HepG2 (cell line): ENCODE data around the gene TBX5. TPM values are rescaled to one million over a fixed set of nuclear protein-coding genes. Genes with fewer than 3 reads are reported as not detected.
"Not testable (repeated sequence)": the region's sequence is repeated elsewhere in the genome, so short reads cannot be mapped to it uniquely, and the experiment has no call there.

ENCODE experiments used
- ATAC-seq: fragments of 200-7000 bp; cut with Tn5 transposase; 3 replicates; pipeline ENCODE4 v1.9.1; 2020; ENCODE audit warnings: mild to moderate bottlenecking, moderate library complexity
- BruUV-seq: library from RNA; stranded (reverse); fragments of 400-500 nt; replicated peaks from 2 replicates; lab custom pipeline; 2021; lab: Mats Ljungman, UMichigan
- CTCF ChIA-PET: fragments of 300-600 bp; formaldehyde crosslinking; extraction: SDS; loops from one replicate; lab custom pipeline; 2021; ENCODE audit warnings: low total read pairs, inconsistent platforms, low intra/inter-chr PET ratio; lab: Yijun Ruan, JAX
- POLR2A ChIA-PET: fragments of 350-600 bp; sonication (Branson Sonifier 250); formaldehyde crosslinking; loops from one replicate; lab custom pipeline; 2020; ENCODE audit warnings: antibody characterized with exemption, inconsistent platforms; lab: Yijun Ruan, JAX
- DNase-seq: peaks from one replicate; pipeline ENCODE4 v3.0.0-alpha.2; 2015; ENCODE audit warnings: low spot score
- FAIRE-seq: peaks from 3 replicates; lab custom pipeline; 2011; peaks lifted over from hg19 to GRCh38; lab: Jason Lieb, UNC
- H2AFZ ChIP-seq: one replicate; pipeline ENCODE4 v1.6.1; 2011; ENCODE audit warnings: low read length, inconsistent platforms
- H3K27ac ChIP-seq: fragments of 300-600 bp; 3 replicates; pipeline ENCODE4 v1.8.0; 2011; ENCODE audit warnings: mixed run types, mild to moderate bottlenecking, mixed read lengths, low read length, inconsistent platforms; ENCODE audit not compliant: insufficient read depth; ENCODE audit errors: extremely low read length
- H3K27me3 ChIP-seq, 2 experiments: fragments of 200-600 bp in 1 of 2; 2 replicates in 1 of 2; 3 replicates in 1 of 2; pipeline versions ENCODE4 v1.6.0 to v1.8.0; 2011; ENCODE audit warnings: low read length in 2 of 2, mild to moderate bottlenecking in 2 of 2, moderate library complexity in 2 of 2, inconsistent platforms in 1 of 2; ENCODE audit not compliant: insufficient read depth in 2 of 2, control insufficient read depth in 1 of 2
- H3K36me3 ChIP-seq, 2 experiments: fragments of 200-600 bp in 1 of 2; replicated peaks in 1 of 2; 2 replicates in 1 of 2; 3 replicates in 1 of 2; pipeline versions ENCODE4 v1.5.1 to v1.8.0; 2011; ENCODE audit warnings: low read length in 2 of 2, inconsistent platforms in 1 of 2; ENCODE audit not compliant: insufficient read depth in 2 of 2, control insufficient read depth in 1 of 2
- H3K4me1 ChIP-seq: 2 replicates; pipeline ENCODE4 v1.5.1; 2012; ENCODE audit warnings: low read length, inconsistent platforms; ENCODE audit not compliant: insufficient read depth
- H3K4me2 ChIP-seq: 2 replicates; pipeline ENCODE4 v1.6.0; 2011; ENCODE audit warnings: low read depth, low read length, inconsistent platforms
- H3K4me3 ChIP-seq, 3 experiments: fragments of 200-600 bp in 1 of 3; sonication (generic), shearing (Covaris generic) in 1 of 3; replicated peaks in 1 of 3; 2 replicates each; pipeline ENCODE4 v1.5.1; 2011 to 2016; ENCODE audit warnings: low read length in 3 of 3, inconsistent platforms in 2 of 3, low read depth in 2 of 3, mild to moderate bottlenecking in 2 of 3, control low read depth in 1 of 3, mixed read lengths in 1 of 3; ENCODE audit not compliant: insufficient read depth in 1 of 3
- H3K79me2 ChIP-seq: one replicate; pipeline ENCODE4 v1.6.1; 2011; ENCODE audit warnings: low read length, inconsistent platforms; ENCODE audit not compliant: insufficient read depth
- H3K9ac ChIP-seq: 2 replicates; pipeline ENCODE4 v1.6.0; 2011; ENCODE audit warnings: mild to moderate bottlenecking, low read depth, low read length, inconsistent platforms; ENCODE audit not compliant: insufficient read depth
- H3K9me3 ChIP-seq: 2 replicates; pipeline ENCODE4 v1.5.1; 2012; ENCODE audit warnings: mild to moderate bottlenecking, low read length
- H4K20me1 ChIP-seq: 2 replicates; pipeline ENCODE4 v1.6.0; 2011; ENCODE audit warnings: inconsistent platforms, mild to moderate bottlenecking, low read length, moderate library complexity; ENCODE audit not compliant: insufficient read depth
- CBX2 ChIP-seq, 2 experiments: fragments of 200-600 bp in 1 of 2; sonication (generic); formaldehyde crosslinking in 1 of 2; IDR thresholded peaks; 2 replicates each; pipeline versions ENCODE4 v1.7.0 to v1.8.1; 2018 to 2022; ENCODE audit warnings: low read depth in 2 of 2, low read length in 1 of 2, mild to moderate bottlenecking in 1 of 2, missing genetic modification reagents in 1 of 2
- ELF4 ChIP-seq: sonication (generic); formaldehyde crosslinking; IDR thresholded peaks from 2 replicates; pipeline ENCODE4 v1.5.0; 2020; ENCODE audit warnings: missing genetic modification reagents, mild to moderate bottlenecking, moderate library complexity, borderline replicate concordance
- JUNB ChIP-seq: sonication (generic); formaldehyde crosslinking; IDR thresholded peaks from 2 replicates; pipeline ENCODE4 v1.8.0; 2022; ENCODE audit warnings: missing genetic modification reagents, mild to moderate bottlenecking, borderline replicate concordance
- KDM2A ChIP-seq: sonication (generic); formaldehyde crosslinking; IDR thresholded peaks from 2 replicates; pipeline ENCODE4 v1.4.0; 2020; ENCODE audit warnings: low read depth, missing genetic modification reagents, borderline replicate concordance
- KLF11 ChIP-seq: IDR thresholded peaks from 2 replicates; pipeline ENCODE4 v1.6.1; 2016; ENCODE audit warnings: missing compliant biosample characterization
- MEF2D ChIP-seq: sonication (generic); formaldehyde crosslinking; IDR thresholded peaks from 2 replicates; pipeline ENCODE4 v1.5.1; 2020; ENCODE audit warnings: mild to moderate bottlenecking, missing genetic modification reagents
- NFKB2 ChIP-seq: sonication (generic); formaldehyde crosslinking; IDR thresholded peaks from 2 replicates; pipeline ENCODE4 v1.4.0; 2020; ENCODE audit warnings: missing genetic modification reagents, borderline replicate concordance
- NFYC ChIP-seq: IDR thresholded peaks from 2 replicates; pipeline ENCODE4 v1.6.1; 2016; ENCODE audit warnings: missing genetic modification reagents, missing compliant biosample characterization
- PAWR ChIP-seq: sonication (generic); formaldehyde crosslinking; IDR thresholded peaks from 2 replicates; pipeline ENCODE4 v1.4.0; 2020; ENCODE audit warnings: missing genetic modification reagents, mild to moderate bottlenecking, borderline replicate concordance
- TOE1 ChIP-seq: sonication (generic); formaldehyde crosslinking; IDR thresholded peaks from 2 replicates; pipeline ENCODE4 v1.4.0; 2020; ENCODE audit warnings: mild to moderate bottlenecking, missing genetic modification reagents
- ZGPAT ChIP-seq: IDR thresholded peaks from 2 replicates; pipeline ENCODE4 v1.6.1; 2016; ENCODE audit warnings: mild to moderate bottlenecking
- ZKSCAN5 ChIP-seq: sonication (generic); formaldehyde crosslinking; IDR thresholded peaks from 2 replicates; pipeline ENCODE4 v1.5.1; 2020; ENCODE audit warnings: mild to moderate bottlenecking, missing genetic modification reagents
- ZNF3 ChIP-seq: IDR thresholded peaks from 2 replicates; pipeline ENCODE4 v1.7.0; 2017; ENCODE audit warnings: inconsistent platforms
- ZNF343 ChIP-seq: sonication (generic); formaldehyde crosslinking; IDR thresholded peaks from 2 replicates; pipeline ENCODE4 v1.4.0; 2020; ENCODE audit warnings: mild to moderate bottlenecking, missing genetic modification reagents
- ZNF414 ChIP-seq: sonication (generic); formaldehyde crosslinking; IDR thresholded peaks from 2 replicates; pipeline ENCODE4 v1.5.0; 2020; ENCODE audit warnings: missing genetic modification reagents
- ZNF629 ChIP-seq: sonication (generic); formaldehyde crosslinking; conservative IDR thresholded peaks from 2 replicates; pipeline ENCODE4 v1.5.0; 2020; ENCODE audit warnings: missing genetic modification reagents
- ZNF724P ChIP-seq: sonication (generic); formaldehyde crosslinking; IDR thresholded peaks from 2 replicates; pipeline ENCODE4 v1.8.0; 2022; ENCODE audit warnings: missing genetic modification reagents, borderline replicate concordance
- WGBS: methylation state at CpG from one replicate; pipeline ENCODE4 v1.1.6; 2017; ENCODE audit warnings: low lambda C conversion rate; 5-methylcytosine and 5-hydroxymethylcytosine counted together
- in situ Hi-C: cut with HindIII; loops from 2 replicates; pipeline ENCODE4 v1.10.0; 2017; ENCODE audit warnings: low pct_unique_long_range_greater_than_20kb; ENCODE audit not compliant: extremely low pct_ligation_motif_present
- intact Hi-C: fragments of 100-400 bp; cut with micrococcal nuclease; formaldehyde crosslinking; loops from one replicate; pipeline ENCODE4 v1.10.0; 2022; ENCODE audit not compliant: unreplicated experiment
- polyA plus RNA-seq, 8 experiments: library from polyadenylated mRNA; depleted of rRNA in 3 of 8; stranded (reverse) in 7 of 8; unstranded in 1 of 8; fragments of >200 nt; fragmentation: Illumina TruSeq in 4 of 8; extraction: Trizol in 4 of 8; gene quantifications; 2 replicates each; pipeline versions ENCODE4 v1.2.1 to v1.2.3, GENCODE V29; 2011 to 2016; ENCODE audit warnings: low read depth in 4 of 8, missing spikeins in 1 of 8, mixed read lengths in 1 of 8; ENCODE audit not compliant: insufficient read depth in 1 of 8
- total RNA-seq, 5 experiments: library from RNA; depleted of rRNA; stranded (reverse); fragments of >200 nt; fragmentation: Illumina TruSeq; extraction: Trizol; gene quantifications; 2 replicates each; pipeline ENCODE4 v1.2.3, GENCODE V29; 2016; ENCODE audit warnings: low read depth in 1 of 5

TBX5 gene
- total and polyA plus RNA-seq, 2 of the 13 experiments (the other 11 are each of a cell fraction or from before 2014, with no cell fraction given), result not detected

- WGBS, result 43% methylated on average over 7 of the region's 7 CpGs
- in situ Hi-C loops, BruUV-seq, H3K4me3 ChIP-seq, ATAC-seq, H3K36me3 ChIP-seq, H3K27ac ChIP-seq, H2AFZ ChIP-seq, H3K9ac ChIP-seq, H3K79me2 ChIP-seq, H3K4me2 ChIP-seq, intact Hi-C loops, H3K27me3 ChIP-seq, POLR2A ChIA-PET, FAIRE-seq, H4K20me1 ChIP-seq, H3K4me1 ChIP-seq, DNase-seq, H3K9me3 ChIP-seq, CTCF ChIA-PET: not testable (repeated sequence)
Observed at GRCh38 chr12:114349239-114349638, 56.7 kb downstream of the TBX5 start.

GRCh38 chr12:114347861-114348260 lies 58.1 kb downstream of the TBX5 start:
- ATAC-seq (no peak), DNase-seq (no peak)
- Histone ChIP-seq H3K9me3 (no peaks in the 10 kb centered on the region), H3K4me1 (no peaks in the 10 kb centered on the region)
- TF ChIP-seq ZNF414 (CRISPR knock-in tag) (no peak), KLF11 (CRISPR knock-in tag) (no peak), ZNF3 (CRISPR knock-in tag) (no peak), CBX2 (IDR thresholded peaks at IDR 0.05; ENCODE audit: low read depth, low read length) (no peak), CBX2 (CRISPR knock-in tag; IDR thresholded peaks at IDR 0.05; ENCODE audit: low read depth) (no peak), ZNF343 (CRISPR knock-in tag) (no peak), ZGPAT (no peak), ELF4 (no peak), ZNF629 (CRISPR knock-in tag) (no peak), KDM2A (CRISPR knock-in tag) (no peak), JUNB (CRISPR knock-in tag) (no peak), PAWR (CRISPR knock-in tag) (no peak), ZNF724P (CRISPR knock-in tag) (no peak), MEF2D (CRISPR knock-in tag) (no peak), ZKSCAN5 (CRISPR knock-in tag) (no peak), NFYC (CRISPR knock-in tag) (no peak), NFKB2 (CRISPR knock-in tag) (no peak), TOE1 (CRISPR knock-in tag) (no peak)
- TF ChIP-seq, all 625 proteins: peak for 0
- Histone ChIP-seq H4K20me1 (no peaks in the 10 kb centered on the region), H3K36me3 (no peaks in the 10 kb centered on the region), H3K4me2 (no peak overlapping the region), H3K27ac (no peak overlapping the region), H3K27me3 (peaks cover 0 to under 1% of the 10 kb centered on the region in 2 experiments; a peak in 1 of 5 replicates), H3K9ac (no peak overlapping the region), H2AFZ (no peak overlapping the region), H3K4me3 (no peak overlapping the region), H3K79me2 (no peaks in the 10 kb centered on the region)
- CTCF ChIA-PET, result no interaction called here
- no peak for FAIRE-seq
- BruUV-seq, result no TSS peak
- POLR2A ChIA-PET, result no interaction called here
- intact Hi-C loops, result no loop called here
- 54% methylated on average over 3 of the region's 3 CpGs for WGBS
- in situ Hi-C loops, result no loop called here
